Bronchial epithelial cell (primary cell): ENCODE data around the gene RPE. TPM values are rescaled to one million over a fixed set of nuclear protein-coding genes. Genes with fewer than 3 reads are reported as not detected.

ENCODE experiments used
- total RNA-seq: library from RNA; depleted of rRNA; stranded (reverse); fragments of >200 nt; gene quantifications from 2 replicates; pipeline ENCODE4 v1.2.1, GENCODE V29; 2014

RPE gene
- total RNA-seq, 1 donor from 2014 or later = 130 TPM

Other genes starting within 250 kb of the RPE start
- under 0.01 TPM in 1 of 2 replicates, not detected in the other for gene UNC80, start 230.8 kb upstream of the RPE start, total RNA-seq
- 8.7 and 10.2 TPM in 2 replicates for gene KANSL1L, start 168.8 kb downstream of the RPE start, total RNA-seq
- 0.26 and 0.38 TPM in 2 replicates for gene ACADL, start 222.8 kb downstream of the RPE start, total RNA-seq